Ovary (tissue), 3 donors: ENCODE measurements around the gene ELOVL1.

Source experiments
- CTCF ChIP-seq, 3 donors: fragments of 450-650 bp in 2 of 3; fragments of 200-600 bp in 1 of 3; IDR thresholded peaks; one replicate each; pipeline versions ENCODE4 v1.5.1 to v1.8.0; 2016 to 2022; ENCODE audit warnings: antibody characterized with exemption in 3 of 3, mild to moderate bottlenecking in 1 of 3
- POLR2A ChIP-seq: fragments of 450-650 bp; IDR thresholded peaks from one replicate; pipeline ENCODE4 v1.6.1; 2017; ENCODE audit warnings: antibody characterized with exemption, mild to moderate bottlenecking, moderate library complexity
- donor health status: DM: no; HTN: no; CAD: no.

- no peak for TF ChIP-seq POLR2A
- no peak for TF ChIP-seq CTCF (IDR thresholded peaks at IDR 0.05)
Measured at GRCh38 chr1:43324810-43325209, 43.0 kb downstream of the ELOVL1 start.
